Stimulated activated CD8-positive, alpha-beta memory T cell treated with anti-CD3 and anti-CD28 coated beads, Interleukin-7, amount 100 ng/mL, for 4 hours (primary cell): ENCODE results near the gene KCNQ1.

Experiments
- DNase-seq, 2 donors: peaks; one replicate each; pipeline ENCODE4 v3.0.0-alpha.2; 2020; ENCODE audit warnings: low read depth in 2 of 2

KCNQ1 gene

GRCh38 chr11:2747248-2748027 lies 302.6 kb downstream of the KCNQ1 start:
- no peak for DNase-seq

- DNase-seq = no peak
These were observed 303.4 kb downstream of the KCNQ1 start for GRCh38 chr11:2748061-2748813.

- DNase-seq = no peak
These were observed 304.2 kb downstream of the KCNQ1 start for GRCh38 chr11:2748814-2749554.

GRCh38 chr11:2750101-2750681 lies 305.4 kb downstream of the KCNQ1 start:
- no peak for DNase-seq

- no peak for DNase-seq
These were observed 306.1 kb downstream of the KCNQ1 start for GRCh38 chr11:2750682-2751522.

- DNase-seq = no peak
These were observed 306.9 kb downstream of the KCNQ1 start for GRCh38 chr11:2751523-2752203.

GRCh38 chr11:2752204-2752770 lies 307.5 kb downstream of the KCNQ1 start:
- DNase-seq = no peak

- no peak for DNase-seq
These were observed 308.1 kb downstream of the KCNQ1 start for GRCh38 chr11:2752923-2753322.

- DNase-seq = no peak
These were observed 309.2 kb downstream of the KCNQ1 start for GRCh38 chr11:2754008-2754407.

- DNase-seq = no peak
These were observed 310.3 kb downstream of the KCNQ1 start for GRCh38 chr11:2755071-2755470.

GRCh38 chr11:2758751-2759150 lies 313.9 kb downstream of the KCNQ1 start:
- DNase-seq = no peak

- no peak for DNase-seq
These were observed 314.7 kb downstream of the KCNQ1 start for GRCh38 chr11:2759228-2760195.

GRCh38 chr11:2760196-2760871 lies 315.5 kb downstream of the KCNQ1 start:
- no peak for DNase-seq

- DNase-seq = no peak
These were observed 316.6 kb downstream of the KCNQ1 start for GRCh38 chr11:2761131-2762030.

GRCh38 chr11:2762031-2762380 lies 317.2 kb downstream of the KCNQ1 start:
- no peak for DNase-seq

GRCh38 chr11:2762451-2762850 lies 317.6 kb downstream of the KCNQ1 start:
- DNase-seq = no peak

GRCh38 chr11:2763984-2764383 lies 319.2 kb downstream of the KCNQ1 start:
- no peak for DNase-seq

GRCh38 chr11:2765491-2765890 lies 320.7 kb downstream of the KCNQ1 start:
- DNase-seq = no peak
